Pancreas (tissue), 10 donors: ENCODE results near the gene SLC38A3. TPM values are rescaled to one million over a fixed set of nuclear protein-coding genes. Genes with fewer than 3 reads are reported as not detected.

Experiments
- ATAC-seq, 4 donors: fragments of 200-7000 bp; cut with Tn5 transposase; one replicate each; pipeline versions ENCODE4 v1.8.0 to v1.9.1; 2020; ENCODE audit warnings: mild to moderate bottlenecking in 4 of 4, moderate library complexity in 4 of 4
- DNase-seq, 6 donors: peaks; one replicate each; pipeline ENCODE4 v3.0.0-alpha.2; 2020
- FAIRE-seq: peaks from 2 replicates; lab custom pipeline; 2012; peaks lifted over from hg19 to GRCh38; lab: Jason Lieb, UNC
- H3K27ac ChIP-seq, 4 donors: fragments of 200-600 bp; sonication (generic); 1 replicate in 3 of 4; 2 replicates in 1 of 4; pipeline versions ENCODE4 v1.5.0 to v1.8.0; 2020
- H3K27me3 ChIP-seq, 4 donors: fragments of 200-600 bp; one replicate each; pipeline ENCODE4 v1.8.0; 2021
- H3K36me3 ChIP-seq, 3 donors: fragments of 200-600 bp; sonication (generic) in 1 of 3; one replicate each; pipeline versions ENCODE4 v1.5.0 to v1.8.0; 2020 to 2021
- H3K4me1 ChIP-seq, 3 donors: fragments of 200-600 bp; one replicate each; pipeline ENCODE4 v1.8.0; 2021
- H3K4me3 ChIP-seq, 4 donors: fragments of 200-600 bp; sonication (generic) in 2 of 4; one replicate each; pipeline versions ENCODE4 v1.5.0 to v1.8.0; 2020 to 2021
- H3K9me3 ChIP-seq, 4 donors: fragments of 200-600 bp; one replicate each; pipeline ENCODE4 v1.8.0; 2021
- CTCF ChIP-seq, 4 donors: fragments of 200-600 bp; sonication (generic) in 3 of 4; IDR thresholded peaks; one replicate each; pipeline versions ENCODE4 v1.5.0 to v1.8.0; 2021; ENCODE audit warnings: antibody characterized with exemption in 4 of 4
- WGBS, 2 donors: extraction: QIAGEN DNeasy Blood & Tissue Kit; methylation state at CpG; one replicate each; pipeline ENCODE4 v1.1.7; 2013; 5-methylcytosine and 5-hydroxymethylcytosine counted together
- intact Hi-C, 3 donors: fragments of 100-400 bp; cut with DNase I; formaldehyde crosslinking; loops; one replicate each; pipeline versions ENCODE4 v1.11.1 to v1.14.2; 2022
- polyA plus RNA-seq, 2 donors: library from polyadenylated mRNA; stranded (reverse); fragments of 200-250 nt; gene quantifications; one replicate each; pipeline ENCODE4 v1.2.3, GENCODE V29; 2013
- total RNA-seq, 6 donors: library from RNA; stranded (reverse); fragmentation: NEBNext Ultra II Directional in 4 of 6; extraction: Animal tissue kit (Norgen Biotek cat#: 25700) in 4 of 6; gene quantifications; one replicate each; pipeline versions ENCODE4 v1.2.1 to v1.2.4, GENCODE V29; 2021 to 2023
- donor health status: healthy with polysubstance abuse.
- donor health status: DM: no; HTN: no; CAD: no; lungs with moderate emphysema.
- donor health status: DM: no; HTN: no; CAD: no.
- donor health status: control.
- donor health status: control.
- donor health status: Bipolar disorder and iron deficiency.
- donor health status: DM: yes; HTN: yes; CAD: no.
- donor health status: DM: no; HTN: no; CAD: no.
- donor health status: DM: no; HTN: no; CAD: no.
- donor health status: DM: yes; HTN: yes; CAD: no.

The SLC38A3 gene
- total and polyA plus RNA-seq, 8 donors = 21.2 to 57.9 (median 38.0) TPM

GRCh38 chr3:50168791-50169190 is 36.3 kb upstream of the SLC38A3 start:
- Histone ChIP-seq H3K4me3 (no peak overlapping the region), H3K9me3 (no peaks in the 10 kb centered on the region), H3K27me3 (no peaks in the 10 kb centered on the region), H3K36me3 (no peaks in the 10 kb centered on the region), H3K27ac (no peak overlapping the region), H3K4me1 (peaks cover 9 to 22% (median 10%) of the 10 kb centered on the region in 3 donors)
- ATAC-seq (no peak), FAIRE-seq (no peak), DNase-seq (no peak)
- intact Hi-C loops = no loop called here
- 92% methylated on average over 6 of the region's 6 CpGs for WGBS, 2 donors
- TF ChIP-seq CTCF (IDR thresholded peaks at IDR 0.05) = no peak

GRCh38 chr3:50169232-50169832 is 35.7 kb upstream of the SLC38A3 start:
- Histone ChIP-seq H3K27ac (peak overlapping the region in 1 of 4 donors; percentile 22), H3K4me1 (peaks cover 9 to 18% (median 10%) of the 10 kb centered on the region in 3 donors), H3K9me3 (no peaks in the 10 kb centered on the region), H3K4me3 (no peak overlapping the region), H3K36me3 (no peaks in the 10 kb centered on the region), H3K27me3 (no peaks in the 10 kb centered on the region)
- no peak for TF ChIP-seq CTCF (IDR thresholded peaks at IDR 0.05)
- intact Hi-C loops = no loop called here
- WGBS, 2 donors = 85 to 89% methylated on average over 11 of the region's 11 CpGs
- DNase-seq (no peak), ATAC-seq (no peak), FAIRE-seq (no peak)

- ATAC-seq (no peak), FAIRE-seq (no peak), DNase-seq (peak in 1 of 6 donors; percentile 43)
- Histone ChIP-seq H3K27ac (peak overlapping the region in 1 of 4 donors; percentile 22), H3K4me3 (no peak overlapping the region), H3K9me3 (no peaks in the 10 kb centered on the region), H3K36me3 (no peaks in the 10 kb centered on the region), H3K27me3 (no peaks in the 10 kb centered on the region), H3K4me1 (peaks cover 9 to 17% (median 10%) of the 10 kb centered on the region in 3 donors)
- intact Hi-C loops = no loop called here
- no peak for TF ChIP-seq CTCF (IDR thresholded peaks at IDR 0.05)
- WGBS, 2 donors = 90 to 94% methylated on average over 1 of the region's 1 CpG
These were observed 35.2 kb upstream of the SLC38A3 start for GRCh38 chr3:50169858-50170257.

GRCh38 chr3:50170689-50171088 is 34.4 kb upstream of the SLC38A3 start:
- peak in 1 of 6 donors; percentile 73 for DNase-seq
- ATAC-seq = no peak
- Histone ChIP-seq H3K4me1 (peaks cover 9 to 17% (median 10%) of the 10 kb centered on the region in 3 donors), H3K4me3 (no peak overlapping the region), H3K27me3 (no peaks in the 10 kb centered on the region), H3K36me3 (no peaks in the 10 kb centered on the region), H3K9me3 (no peaks in the 10 kb centered on the region), H3K27ac (peak overlapping the region in 2 of 4 donors; percentile 13 to 51)
- WGBS, 2 donors = 79 to 82% methylated on average over 10 of the region's 10 CpGs
- FAIRE-seq = no peak
- TF ChIP-seq CTCF (IDR thresholded peaks at IDR 0.05) = no peak
- intact Hi-C loops = no loop called here
